ENCODE data around the gene NRXN3. TPM values are rescaled to one million over a fixed set of nuclear protein-coding genes. Genes with fewer than 3 reads are reported as not detected.
A peak's percentile ranks its signal among the peaks of the same experiment; 100 is the strongest.

NRXN3 gene
- total and polyA plus RNA-seq, 5 donors, result 1.5 to 4.7 (median 4.0) TPM

DNA sequence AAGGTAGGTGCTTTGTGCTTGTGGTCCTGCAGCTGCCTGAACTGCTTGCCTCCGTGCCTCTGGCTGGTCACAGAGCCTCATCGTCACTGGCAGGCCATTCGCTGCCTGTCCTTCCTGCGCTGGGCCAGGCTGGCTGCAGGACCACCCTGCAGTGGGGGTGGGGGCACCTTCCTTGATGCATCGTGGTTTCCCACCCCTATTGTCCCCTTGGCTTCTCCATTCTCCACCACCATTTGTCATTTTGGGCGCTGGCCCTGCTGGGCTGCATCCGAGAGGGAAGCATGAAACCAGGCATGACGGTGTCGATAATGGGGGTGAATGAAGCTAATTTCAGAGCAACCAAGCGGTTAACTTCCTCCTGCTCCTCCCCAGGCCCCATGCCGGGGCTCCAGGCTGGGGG is 127.7 kb downstream of the NRXN3 start:
- WGBS, result 56% methylated on average over 11 of the region's 11 CpGs
- Histone ChIP-seq H3K4me3 (ENCODE audit: low read length) (no peak overlapping the region), H3K27ac (ENCODE audit: low read length) (no peak overlapping the region), H3K9me3 (ENCODE audit: control insufficient read depth, low read length) (no peaks in the 10 kb centered on the region), H3K4me1 (ENCODE audit: control insufficient read depth, insufficient read depth, low read length) (no peaks in the 10 kb centered on the region), H3K27me3 (ENCODE audit: control insufficient read depth, insufficient read depth) (no peaks in the 10 kb centered on the region)
- DNase-seq (no peak), ATAC-seq (no peak)
- intact Hi-C loops (cut with DNase I), result no loop called here

DNA sequence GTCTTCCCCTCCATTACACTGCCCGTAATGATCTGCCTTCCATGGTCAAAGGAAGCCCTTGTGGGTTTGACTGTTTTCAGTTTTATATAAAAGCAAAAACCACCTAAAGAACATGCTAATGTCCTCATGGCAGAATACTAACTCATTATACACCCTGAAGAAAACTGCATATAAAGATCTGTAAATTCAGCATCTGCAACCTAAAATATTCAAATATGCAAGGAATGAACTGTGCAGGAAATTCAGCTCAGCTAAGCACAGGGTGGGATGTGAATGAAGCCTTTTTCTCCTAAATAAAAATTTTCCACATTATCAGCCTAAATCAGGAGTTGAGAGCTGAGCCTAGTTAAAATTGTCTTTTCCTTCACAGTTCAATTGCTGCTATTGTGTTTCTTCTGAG is 128.1 kb downstream of the NRXN3 start:
- Histone ChIP-seq H3K4me1 (ENCODE audit: control insufficient read depth, insufficient read depth, low read length) (no peaks in the 10 kb centered on the region), H3K4me3 (ENCODE audit: low read length) (no peak overlapping the region), H3K27ac (ENCODE audit: low read length) (no peak overlapping the region), H3K9me3 (ENCODE audit: control insufficient read depth, low read length) (no peaks in the 10 kb centered on the region), H3K27me3 (ENCODE audit: control insufficient read depth, insufficient read depth) (no peaks in the 10 kb centered on the region)
- DNase-seq, result no peak
- WGBS, result 44% methylated on average over 1 of the region's 1 CpG
- intact Hi-C loops (cut with DNase I), result no loop called here
- ATAC-seq, result no peak

DNA sequence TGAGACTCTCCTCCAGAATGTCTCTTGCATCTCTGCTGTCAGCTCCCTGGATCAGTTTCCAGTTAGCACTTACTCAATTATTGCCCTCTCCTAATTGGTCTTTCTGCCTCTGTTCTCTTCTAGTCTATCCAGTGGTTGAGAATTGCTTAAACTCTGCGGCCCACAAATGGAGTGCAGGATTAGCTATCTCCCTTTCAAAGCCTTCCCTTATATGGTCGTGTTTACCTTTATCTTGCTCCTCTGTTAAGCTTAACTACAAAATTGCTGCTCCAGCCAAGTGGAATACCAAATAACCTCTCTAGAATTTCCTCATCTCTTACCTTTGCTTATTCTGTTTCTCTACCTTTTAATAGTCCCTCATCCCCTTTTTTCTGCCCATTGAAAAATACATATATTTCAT is 132.7 kb downstream of the NRXN3 start:
- H3K27me3 ChIP-seq (ENCODE audit: control insufficient read depth, insufficient read depth), result no peaks in the 10 kb centered on the region
- no peak for ATAC-seq
- intact Hi-C loops (cut with DNase I), result no loop called here
- H3K27ac ChIP-seq (ENCODE audit: low read length), result no peak overlapping the region
- no peak for DNase-seq
- H3K4me3 ChIP-seq (ENCODE audit: low read length), result no peak overlapping the region
- no peaks in the 10 kb centered on the region for H3K9me3 ChIP-seq (ENCODE audit: control insufficient read depth, low read length)
- no peaks in the 10 kb centered on the region for H3K4me1 ChIP-seq (ENCODE audit: control insufficient read depth, insufficient read depth, low read length)
- WGBS, result 22% methylated on average over 2 of the region's 2 CpGs

DNA sequence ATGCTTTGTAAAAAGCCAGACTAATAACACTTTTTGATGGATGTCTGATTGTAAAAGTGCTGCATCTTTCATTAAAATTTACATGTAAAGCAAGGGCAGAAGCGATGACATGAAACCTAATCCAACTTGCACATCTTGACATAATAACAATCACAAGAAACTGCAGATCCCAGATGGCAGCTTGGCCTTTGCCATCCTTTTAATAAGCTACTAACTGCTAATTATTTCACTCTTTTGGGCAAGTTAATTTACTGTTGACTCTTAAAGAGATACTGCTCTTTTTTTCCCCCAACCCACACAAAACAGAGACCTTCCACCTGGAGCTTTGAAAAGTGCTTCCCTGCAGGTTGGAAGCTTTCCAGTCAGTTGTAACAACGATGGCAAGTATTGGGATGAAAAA is 137.5 kb downstream of the NRXN3 start:
- Histone ChIP-seq H3K4me3 (ENCODE audit: low read length) (no peak overlapping the region), H3K9me3 (ENCODE audit: control insufficient read depth, low read length) (no peaks in the 10 kb centered on the region), H3K27ac (ENCODE audit: low read length) (no peak overlapping the region), H3K4me1 (ENCODE audit: control insufficient read depth, insufficient read depth, low read length) (no peaks in the 10 kb centered on the region), H3K27me3 (ENCODE audit: control insufficient read depth, insufficient read depth) (no peaks in the 10 kb centered on the region)
- 52% methylated on average over 2 of the region's 2 CpGs for WGBS
- DNase-seq, result no peak
- intact Hi-C loops (cut with DNase I), result no loop called here
- no peak for ATAC-seq

DNA sequence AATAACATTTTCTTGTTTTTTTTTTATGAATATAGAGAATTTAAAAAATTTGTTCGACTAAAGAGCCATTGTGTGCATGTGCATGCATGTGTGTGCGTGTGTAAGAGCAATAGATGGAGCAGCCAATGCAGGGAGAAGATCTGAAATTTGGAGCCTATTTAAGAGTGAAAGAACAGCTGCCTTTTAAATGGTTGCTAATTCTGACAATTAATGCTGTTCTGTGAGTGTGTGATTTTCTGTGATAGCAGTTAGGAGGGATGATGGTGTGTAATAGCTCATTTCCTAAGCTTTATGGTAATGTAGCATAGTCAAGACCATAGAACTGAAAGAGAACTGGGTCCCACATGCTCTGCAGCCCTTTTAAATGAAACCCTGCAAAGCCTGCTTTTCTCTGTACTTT is 137.9 kb downstream of the NRXN3 start:
- Histone ChIP-seq H3K27me3 (ENCODE audit: control insufficient read depth, insufficient read depth) (no peaks in the 10 kb centered on the region), H3K27ac (ENCODE audit: low read length) (no peak overlapping the region), H3K4me1 (ENCODE audit: control insufficient read depth, insufficient read depth, low read length) (no peaks in the 10 kb centered on the region), H3K9me3 (ENCODE audit: control insufficient read depth, low read length) (no peaks in the 10 kb centered on the region), H3K4me3 (ENCODE audit: low read length) (no peak overlapping the region)
- WGBS, result 62% methylated on average over 2 of the region's 2 CpGs
- DNase-seq (no peak), ATAC-seq (no peak)
- intact Hi-C loops (cut with DNase I), result no loop called here

DNA sequence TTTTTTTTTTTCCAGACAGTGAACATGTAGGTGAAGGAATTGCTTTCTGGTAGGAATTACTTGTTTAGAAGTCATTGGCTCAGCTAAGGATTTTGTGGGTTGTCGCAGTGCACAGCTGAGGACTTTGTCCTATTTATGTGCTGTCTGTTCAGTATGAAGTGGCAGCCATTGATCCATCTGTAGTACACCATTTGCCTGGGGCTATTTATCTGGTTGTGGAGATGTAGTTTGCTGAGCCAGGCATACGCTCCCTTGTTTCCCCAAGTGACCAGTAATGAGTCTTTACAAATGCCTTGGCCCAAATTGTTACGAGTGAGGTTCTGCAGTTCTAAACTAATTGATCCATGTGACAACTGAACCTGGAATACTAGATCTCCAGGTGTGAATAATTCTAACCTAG is 140.1 kb downstream of the NRXN3 start:
- DNase-seq, result no peak
- no peaks in the 10 kb centered on the region for H3K27me3 ChIP-seq (ENCODE audit: control insufficient read depth, insufficient read depth)
- no peak overlapping the region for H3K4me3 ChIP-seq (ENCODE audit: low read length)
- no peak overlapping the region for H3K27ac ChIP-seq (ENCODE audit: low read length)
- H3K4me1 ChIP-seq (ENCODE audit: control insufficient read depth, insufficient read depth, low read length), result no peaks in the 10 kb centered on the region
- no peak for ATAC-seq
- H3K9me3 ChIP-seq (ENCODE audit: control insufficient read depth, low read length), result no peaks in the 10 kb centered on the region
- intact Hi-C loops (cut with DNase I), result no loop called here
- WGBS, result 82% methylated on average over 3 of the region's 3 CpGs

DNA sequence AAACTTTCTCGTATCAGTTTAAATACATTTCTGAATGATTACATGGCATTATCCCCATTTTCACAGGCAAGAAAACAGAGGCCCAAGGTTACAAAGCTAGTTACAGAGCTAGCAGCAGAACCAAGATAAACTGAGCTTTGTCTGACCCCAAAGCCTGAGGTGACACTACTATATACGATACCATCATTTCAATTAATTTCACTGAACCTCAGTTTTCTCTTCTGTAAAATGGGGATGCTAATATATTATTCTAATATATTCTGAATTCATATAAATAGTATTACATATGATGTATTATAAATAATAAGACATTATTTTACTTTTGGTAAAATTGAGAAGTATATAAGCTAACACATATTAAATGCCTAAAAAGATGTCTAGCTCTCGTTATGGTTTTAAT is 143.3 kb downstream of the NRXN3 start:
- no peaks in the 10 kb centered on the region for H3K9me3 ChIP-seq (ENCODE audit: control insufficient read depth, low read length)
- H3K4me1 ChIP-seq (ENCODE audit: control insufficient read depth, insufficient read depth, low read length), result no peaks in the 10 kb centered on the region
- H3K27ac ChIP-seq (ENCODE audit: low read length), result no peak overlapping the region
- WGBS, result 84% methylated on average over 3 of the region's 3 CpGs
- H3K4me3 ChIP-seq (ENCODE audit: low read length), result no peak overlapping the region
- no peaks in the 10 kb centered on the region for H3K27me3 ChIP-seq (ENCODE audit: control insufficient read depth, insufficient read depth)
- ATAC-seq (no peak), DNase-seq (no peak)
- intact Hi-C loops (cut with DNase I), result no loop called here

DNA sequence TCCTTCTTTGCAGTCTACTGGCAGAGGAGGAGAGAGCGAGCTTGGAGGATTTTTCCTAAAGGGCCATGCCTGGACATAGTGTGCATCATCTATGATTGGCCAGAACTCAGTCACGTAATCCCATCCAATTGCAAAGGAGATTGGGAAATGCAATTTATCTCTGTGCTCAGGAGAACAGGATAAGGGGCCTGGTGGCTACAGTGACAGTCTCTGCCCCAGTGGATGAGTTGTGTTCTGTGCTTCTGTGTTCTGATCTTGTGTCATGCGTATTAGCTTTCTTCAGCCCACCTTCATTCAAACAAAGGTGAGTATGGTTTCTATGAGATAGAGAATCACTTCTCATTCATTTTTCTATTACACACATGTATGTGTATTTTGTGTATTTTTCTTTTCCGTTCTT is 144.3 kb downstream of the NRXN3 start:
- no peaks in the 10 kb centered on the region for H3K4me1 ChIP-seq (ENCODE audit: control insufficient read depth, insufficient read depth, low read length)

DNA sequence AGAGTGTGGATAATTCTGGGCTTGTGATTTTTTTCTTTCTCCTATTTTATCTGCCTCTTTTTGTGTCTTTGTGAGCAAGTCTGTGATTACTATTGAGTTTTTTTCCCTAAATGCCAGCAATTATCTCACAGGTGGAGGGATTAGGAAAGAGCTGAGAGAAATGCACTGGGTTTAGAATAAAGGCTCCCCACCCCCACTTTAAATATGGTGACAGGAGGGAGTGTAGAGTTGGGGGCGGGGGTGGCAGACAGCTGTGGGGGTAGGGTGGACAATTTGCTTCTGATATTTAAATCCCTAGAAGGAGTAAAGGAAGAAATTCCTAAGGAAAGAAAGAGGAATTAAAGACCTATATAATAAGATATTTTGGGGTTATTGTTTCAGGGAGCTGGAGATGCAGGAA is 145.9 kb downstream of the NRXN3 start:
- H3K4me1 ChIP-seq (ENCODE audit: control insufficient read depth, insufficient read depth, low read length), result no peaks in the 10 kb centered on the region
- H3K27me3 ChIP-seq (ENCODE audit: control insufficient read depth, insufficient read depth), result no peaks in the 10 kb centered on the region
- no peak overlapping the region for H3K27ac ChIP-seq (ENCODE audit: low read length)
- ATAC-seq (no peak), DNase-seq (no peak)
- no peaks in the 10 kb centered on the region for H3K9me3 ChIP-seq (ENCODE audit: control insufficient read depth, low read length)
- WGBS, result 29% methylated on average over 1 of the region's 1 CpG
- intact Hi-C loops (cut with DNase I), result no loop called here
- H3K4me3 ChIP-seq (ENCODE audit: low read length), result no peak overlapping the region

More for the DNA sequence above, 144.3 kb downstream of the NRXN3 start:
- no peak for ATAC-seq
- H3K27ac ChIP-seq (ENCODE audit: low read length), result no peak overlapping the region
- no peak for DNase-seq
- no peak overlapping the region for H3K4me3 ChIP-seq (ENCODE audit: low read length)
- H3K27me3 ChIP-seq (ENCODE audit: control insufficient read depth, insufficient read depth), result no peaks in the 10 kb centered on the region
- WGBS, result 65% methylated on average over 4 of the region's 4 CpGs
- intact Hi-C loops (cut with DNase I), result no loop called here
- no peaks in the 10 kb centered on the region for H3K9me3 ChIP-seq (ENCODE audit: control insufficient read depth, low read length)

DNA sequence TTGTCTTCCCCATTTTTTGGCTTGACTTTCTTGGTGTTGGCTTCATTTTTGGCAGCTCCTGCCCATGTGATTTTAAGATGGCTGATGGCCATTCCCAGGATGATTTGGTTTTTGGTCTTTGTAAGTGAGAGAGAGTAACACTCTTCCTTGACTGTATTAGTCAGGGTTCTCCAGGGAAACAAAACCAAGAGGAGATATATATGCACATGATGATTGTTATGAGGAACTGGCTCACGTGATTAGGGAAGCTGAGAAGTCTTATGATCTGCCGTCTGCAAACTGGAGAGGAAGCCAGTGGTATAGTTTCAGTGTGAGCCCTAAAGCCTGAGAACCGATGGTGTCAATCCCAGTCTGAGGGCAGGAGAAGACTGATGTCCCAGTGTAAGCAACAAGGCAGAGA is 146.6 kb downstream of the NRXN3 start:
- Histone ChIP-seq H3K27ac (ENCODE audit: low read length) (no peak overlapping the region), H3K27me3 (ENCODE audit: control insufficient read depth, insufficient read depth) (no peaks in the 10 kb centered on the region), H3K9me3 (ENCODE audit: control insufficient read depth, low read length) (no peaks in the 10 kb centered on the region), H3K4me3 (ENCODE audit: low read length) (no peak overlapping the region), H3K4me1 (ENCODE audit: control insufficient read depth, insufficient read depth, low read length) (no peaks in the 10 kb centered on the region)
- intact Hi-C loops (cut with DNase I), result no loop called here
- ATAC-seq (no peak), DNase-seq (no peak)
- WGBS, result 60% methylated on average over 3 of the region's 3 CpGs

DNA sequence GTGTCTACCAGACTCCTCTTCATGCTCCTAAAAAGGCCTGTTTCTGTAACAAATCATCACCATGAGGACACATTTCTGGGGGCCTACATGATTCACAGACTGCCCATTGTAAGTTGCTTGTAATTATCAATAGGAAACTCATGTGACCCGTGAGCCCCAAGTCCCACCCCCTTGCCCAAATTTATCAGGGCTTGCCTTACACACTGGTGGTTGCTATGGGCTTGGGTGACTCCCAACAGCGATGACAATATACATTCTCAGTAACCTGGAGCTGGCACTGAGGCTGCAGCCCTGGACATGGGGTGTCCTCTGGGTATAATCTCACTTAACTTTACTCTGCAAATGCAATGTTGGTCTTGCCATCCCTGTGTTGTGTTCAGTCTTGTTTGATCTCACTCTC is 149.2 kb downstream of the NRXN3 start:
- 58% methylated on average over 2 of the region's 2 CpGs for WGBS
- peak in 1 of 2 donors; percentile 29 for ATAC-seq
- DNase-seq, result no peak
- Histone ChIP-seq H3K27ac (ENCODE audit: low read length) (no peak overlapping the region), H3K4me1 (ENCODE audit: control insufficient read depth, insufficient read depth, low read length) (no peaks in the 10 kb centered on the region), H3K9me3 (ENCODE audit: control insufficient read depth, low read length) (no peaks in the 10 kb centered on the region), H3K27me3 (ENCODE audit: control insufficient read depth, insufficient read depth) (no peaks in the 10 kb centered on the region), H3K4me3 (ENCODE audit: low read length) (no peak overlapping the region)
- intact Hi-C loops (cut with DNase I), result no loop called here

DNA sequence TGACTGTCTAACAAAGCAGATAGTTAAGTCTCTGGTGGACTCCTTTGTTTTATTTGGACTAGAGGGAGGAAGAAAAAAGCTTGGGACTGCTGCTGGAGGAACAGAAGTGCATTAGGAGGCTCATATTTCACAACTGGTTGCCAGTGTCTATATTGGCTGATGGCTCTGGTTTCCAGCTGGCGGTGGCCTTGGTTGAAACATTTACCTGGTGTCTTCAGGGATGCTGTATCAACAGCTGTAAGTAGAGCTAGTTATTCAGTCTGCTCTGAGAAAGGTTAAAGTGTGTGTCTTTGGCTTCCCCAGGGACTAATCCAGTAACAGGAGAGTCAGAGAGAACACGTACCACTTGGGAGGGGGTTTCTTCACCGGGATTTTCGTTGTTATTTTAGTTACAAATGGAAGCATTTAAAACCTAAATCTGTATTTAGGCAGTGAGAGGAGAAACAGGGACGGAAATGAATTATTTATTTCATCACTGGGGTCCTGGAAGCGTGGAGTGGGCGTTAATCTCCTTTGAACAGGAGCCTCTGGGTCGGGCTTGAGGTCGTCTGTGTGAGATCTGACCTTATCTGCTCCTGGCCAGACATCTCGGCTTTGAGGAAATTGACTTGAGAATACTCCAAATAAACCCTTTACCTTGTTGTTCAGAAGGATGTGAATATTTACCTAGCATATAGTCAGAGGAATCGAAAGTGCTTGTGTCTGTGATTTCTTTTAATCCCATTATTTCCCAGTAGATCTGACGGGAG is 149.9 kb downstream of the NRXN3 start:
- Histone ChIP-seq H3K4me1 (ENCODE audit: control insufficient read depth, insufficient read depth, low read length) (no peaks in the 10 kb centered on the region), H3K9me3 (ENCODE audit: control insufficient read depth, low read length) (no peaks in the 10 kb centered on the region), H3K27me3 (ENCODE audit: control insufficient read depth, insufficient read depth) (no peaks in the 10 kb centered on the region), H3K4me3 (ENCODE audit: low read length) (no peak overlapping the region), H3K27ac (ENCODE audit: low read length) (no peak overlapping the region)
- intact Hi-C loops (cut with DNase I), result no loop called here
- ATAC-seq, result peak in 1 of 2 donors; percentile 77
- no peak for DNase-seq
- 20% methylated on average over 12 of the region's 12 CpGs for WGBS
